Middle frontal gyrus (tissue), 1 donor: ENCODE results near the gene TRUB1.

Experiments used
- DNase-seq: peaks from one replicate; pipeline ENCODE4 v3.0.0-alpha.2; 2015; ENCODE audit warnings: low spot score; ENCODE audit errors: extremely low spot score

The TRUB1 gene

DNA sequence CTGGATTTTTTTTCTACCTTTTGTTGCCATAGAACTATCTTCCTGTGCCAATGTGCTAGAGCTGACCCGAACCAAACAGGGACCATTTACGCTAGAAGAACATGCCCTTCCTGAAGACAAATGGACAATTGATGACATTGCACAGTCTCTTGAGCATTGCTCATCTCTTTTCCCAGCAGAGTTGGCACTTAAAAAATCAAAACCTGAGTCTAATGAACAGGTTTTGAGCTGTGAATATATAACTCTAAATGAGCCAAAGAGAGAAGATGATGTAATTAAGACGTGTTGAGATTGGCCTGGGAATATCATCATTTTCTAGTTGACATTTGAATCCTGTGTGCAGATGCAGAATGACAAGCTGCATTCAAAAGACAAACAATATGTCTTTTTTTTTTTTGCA is 37.1 kb downstream of the TRUB1 start:
- no peak for DNase-seq

DNA sequence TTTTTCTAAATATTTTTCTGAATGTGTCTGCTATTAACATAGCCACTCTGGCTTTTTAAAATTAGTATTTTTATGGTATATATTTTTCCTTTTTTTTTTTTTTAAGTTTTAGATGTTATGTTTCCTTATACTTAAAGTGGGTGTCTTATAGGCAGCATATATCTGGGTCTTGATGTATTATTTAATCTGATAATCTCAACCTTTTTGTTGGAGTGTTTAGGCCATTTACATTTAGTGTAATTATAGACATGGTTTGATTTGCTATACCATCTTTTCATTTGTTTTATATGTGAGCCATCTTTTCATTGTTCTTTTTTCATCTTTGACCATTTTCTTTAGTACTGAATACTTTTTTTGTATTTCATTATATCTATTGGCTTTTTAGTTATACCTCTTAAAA is 45.0 kb downstream of the TRUB1 start:
- DNase-seq, result no peak

DNA sequence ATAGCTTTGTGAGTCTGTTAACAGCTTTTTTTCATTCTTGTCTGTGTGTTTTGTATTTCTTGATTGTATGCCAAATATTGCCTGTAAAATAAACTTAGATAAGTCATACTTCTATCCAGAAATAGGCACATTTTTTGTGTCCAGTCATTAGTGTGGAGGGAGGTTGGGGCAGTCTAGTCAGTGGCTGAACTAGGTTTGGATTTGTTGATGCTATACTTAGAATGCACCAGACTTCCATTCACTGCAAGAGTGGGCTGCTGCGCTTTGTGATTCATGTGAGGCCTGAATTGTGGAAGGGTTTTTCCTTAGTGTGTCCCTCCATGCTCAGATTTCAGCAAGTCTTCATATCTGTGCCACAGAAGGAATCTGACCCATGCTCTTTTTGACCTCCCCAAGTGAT is 50.0 kb downstream of the TRUB1 start:
- no peak for DNase-seq

DNA sequence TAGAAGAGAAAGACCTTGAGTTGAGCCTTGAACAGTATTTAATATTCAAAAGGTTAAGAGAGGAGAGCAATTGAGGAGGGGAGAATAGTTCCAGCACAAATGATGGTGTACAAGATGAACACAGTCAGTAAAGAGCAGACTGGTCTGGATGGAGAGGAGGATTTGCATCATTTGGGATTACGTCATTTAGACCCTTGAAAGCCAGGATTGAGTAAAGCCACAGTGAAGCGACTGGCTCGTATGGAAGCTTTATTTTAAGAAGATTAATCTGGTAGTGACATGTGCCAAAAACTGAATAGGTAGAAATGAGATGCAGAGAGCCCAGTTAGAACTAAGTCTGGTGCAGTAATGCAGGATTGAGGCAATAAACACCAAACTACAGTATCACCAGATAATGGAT is 52.6 kb downstream of the TRUB1 start:
- no peak for DNase-seq

DNA sequence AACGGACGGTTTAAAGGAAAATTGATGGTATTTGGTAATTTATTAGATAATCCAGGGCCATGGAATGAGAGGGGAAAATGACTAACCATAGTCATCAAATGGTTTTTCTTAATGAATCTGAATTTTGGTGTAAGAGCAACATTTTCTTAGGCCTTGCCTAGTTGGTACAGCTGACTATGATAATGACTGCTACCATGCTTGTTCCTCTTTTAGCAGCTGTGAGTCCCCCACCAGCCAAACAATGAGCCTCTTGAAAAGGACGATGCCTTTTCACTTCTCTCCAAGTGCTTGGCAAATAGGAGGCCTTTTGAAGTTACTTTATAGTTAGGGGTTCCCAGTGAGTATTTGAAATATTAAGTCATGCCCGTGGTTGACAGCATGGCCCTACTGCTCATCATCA is 53.0 kb downstream of the TRUB1 start:
- no peak for DNase-seq

DNA sequence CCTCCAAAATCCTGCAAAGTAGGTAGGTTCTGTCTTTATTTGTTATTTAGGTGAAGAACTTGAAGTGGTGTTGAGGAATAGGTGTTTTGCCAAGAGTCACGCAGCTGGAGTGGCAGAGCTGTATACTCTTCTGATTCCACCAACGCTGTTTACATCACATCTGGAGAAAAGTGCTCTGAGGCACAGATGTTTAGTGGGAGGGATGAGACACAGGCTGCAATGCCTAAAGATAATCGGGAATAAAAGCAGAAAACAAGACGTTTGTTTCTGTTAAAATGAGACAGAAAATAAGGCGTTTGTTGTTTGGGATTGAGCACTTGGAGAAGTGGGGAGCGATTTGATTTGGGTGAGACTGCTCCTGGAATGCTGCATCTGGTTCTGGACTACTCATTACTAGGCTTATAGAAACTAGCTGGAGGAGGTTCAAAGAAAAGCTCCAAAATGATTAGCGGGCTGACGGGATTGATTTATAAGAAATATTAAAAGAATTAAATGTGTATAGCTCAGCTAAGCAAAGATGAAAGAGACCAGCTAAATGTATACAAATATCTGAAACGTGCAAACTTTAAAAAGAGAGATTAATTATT is 54.3 kb downstream of the TRUB1 start:
- no peak for DNase-seq

DNA sequence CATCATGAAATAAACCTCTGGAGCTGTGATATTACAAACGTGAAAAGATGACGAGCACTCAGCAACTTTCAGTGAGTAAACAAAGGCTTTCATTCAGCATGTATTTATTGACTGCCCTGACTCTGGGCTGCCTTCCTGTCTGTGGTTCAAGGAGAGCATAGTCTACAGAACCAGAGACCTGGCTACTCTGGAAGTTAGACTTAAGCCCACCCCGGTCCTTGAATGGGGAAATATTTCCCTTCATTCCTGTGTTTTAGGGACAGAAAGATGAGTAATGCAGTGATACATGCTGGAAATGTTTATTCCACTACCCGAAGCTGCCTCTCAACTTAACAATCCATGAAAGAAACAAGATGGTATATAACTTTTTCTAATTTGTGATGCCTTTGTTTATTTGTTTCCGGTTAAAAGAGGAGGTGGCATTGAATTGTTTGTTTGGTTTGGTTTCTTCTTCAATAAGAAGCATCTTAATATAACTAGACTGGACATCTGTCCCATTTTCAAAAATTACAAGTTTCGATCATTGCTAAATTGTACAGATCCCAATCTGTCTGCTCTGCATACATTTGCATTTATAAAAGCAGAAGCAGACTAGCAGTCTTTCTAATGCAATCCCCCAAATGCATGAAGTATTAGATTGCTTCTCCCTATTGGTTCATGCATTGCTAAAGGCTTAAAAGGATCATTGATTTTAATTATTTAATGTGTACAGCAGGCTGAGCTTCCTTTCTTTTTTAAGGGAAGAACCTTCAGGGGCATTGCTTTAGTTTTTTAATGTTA is 57.7 kb downstream of the TRUB1 start:
- no peak for DNase-seq

DNA sequence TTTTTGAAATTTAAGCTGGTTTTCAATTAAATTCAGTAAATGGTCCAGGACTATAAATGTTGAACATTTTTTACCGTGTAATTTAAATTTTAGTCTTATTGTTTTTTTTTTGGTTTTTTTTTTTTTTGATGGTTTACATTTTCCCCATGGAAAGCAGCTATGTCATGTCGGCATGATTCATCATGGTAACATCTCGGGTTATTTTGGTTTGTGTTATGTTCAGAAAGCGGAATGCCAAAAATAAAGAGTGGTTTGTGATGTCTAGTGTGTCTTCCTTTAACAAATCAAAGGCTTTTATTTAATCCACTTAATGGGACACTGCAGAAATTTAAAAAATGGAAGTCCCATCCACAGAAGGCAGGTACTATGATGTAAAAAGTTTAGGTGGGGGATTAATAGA is 58.5 kb downstream of the TRUB1 start:
- peak; percentile 37 for DNase-seq

DNA sequence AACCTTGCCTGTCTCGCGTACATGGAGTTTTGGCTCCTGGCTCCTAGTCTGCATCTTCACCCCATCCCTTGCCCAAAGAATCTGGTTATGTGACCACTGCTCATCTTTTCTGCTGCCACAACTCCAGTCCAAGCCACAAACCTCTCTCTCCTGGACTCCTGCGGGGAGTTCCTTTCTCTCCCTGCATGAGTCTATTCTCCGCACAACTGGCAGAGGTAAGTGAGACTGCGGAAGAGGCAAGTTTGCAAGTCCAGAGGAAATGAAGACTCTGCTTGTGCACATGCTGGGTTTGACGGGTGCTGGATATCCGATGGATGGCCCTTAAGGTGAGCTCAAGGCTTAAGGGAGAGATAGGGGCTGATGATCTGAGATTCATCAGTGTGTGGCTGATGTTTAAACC is 61.0 kb downstream of the TRUB1 start:
- no peak for DNase-seq

DNA sequence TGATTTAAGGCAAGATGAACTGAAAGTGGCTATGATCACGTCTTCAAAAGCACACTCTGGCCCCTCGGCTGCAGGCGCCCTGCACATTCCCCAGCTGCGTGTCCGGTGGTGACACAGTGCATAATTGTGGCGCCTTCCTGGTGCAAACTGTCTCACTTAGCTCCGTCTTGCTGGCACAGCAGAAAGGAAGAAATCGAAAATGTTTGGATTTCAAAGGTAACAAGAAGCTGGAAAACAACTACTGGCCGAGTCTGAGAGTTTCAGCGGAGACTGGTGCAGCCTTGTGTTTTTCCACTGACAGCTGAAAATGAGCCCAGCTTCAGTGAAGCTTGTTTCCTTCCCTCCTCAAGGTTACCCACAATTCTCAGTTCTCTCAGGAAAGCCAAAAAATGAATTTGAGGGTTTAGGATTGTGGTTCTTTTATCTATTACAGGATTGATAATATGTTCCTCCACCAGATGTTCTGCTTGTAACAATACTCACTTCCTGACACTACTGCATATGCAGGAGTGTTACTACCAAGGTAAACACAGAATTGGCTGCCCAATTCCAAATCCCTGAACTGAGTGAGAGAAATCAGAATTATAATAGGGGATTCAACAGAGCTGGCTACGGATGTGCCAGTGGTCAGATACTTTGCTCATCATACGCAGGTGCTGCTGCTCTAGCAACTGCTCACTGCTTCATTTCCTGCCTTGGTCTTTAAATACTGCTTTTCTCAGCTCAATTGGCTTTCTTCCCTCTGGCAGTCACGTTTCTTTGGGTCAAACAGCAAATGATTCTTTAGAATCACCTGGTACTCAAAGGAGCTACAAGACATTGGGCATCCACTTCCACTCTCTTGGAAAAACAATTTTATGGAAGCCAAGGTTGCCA is 63.7 kb downstream of the TRUB1 start:
- DNase-seq, result no peak

DNA sequence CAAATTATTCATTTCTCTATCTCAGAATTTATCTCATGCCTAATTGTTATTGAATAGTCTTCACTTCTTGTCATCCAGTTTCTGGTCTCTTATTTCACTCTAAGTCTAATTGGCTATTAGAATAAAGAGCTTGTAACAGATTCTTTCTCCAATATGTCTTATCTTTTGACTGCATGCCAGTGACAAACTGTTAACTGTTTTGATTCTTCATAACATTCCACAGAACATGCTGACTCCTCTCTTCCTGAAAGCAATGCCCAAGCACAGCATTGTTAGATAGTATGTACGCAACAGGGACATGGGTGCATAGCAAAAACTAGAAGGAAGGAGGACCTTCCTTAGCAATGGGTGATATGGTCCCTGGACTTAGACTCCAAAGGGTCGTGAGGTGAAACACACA is 65.4 kb downstream of the TRUB1 start:
- no peak for DNase-seq

DNA sequence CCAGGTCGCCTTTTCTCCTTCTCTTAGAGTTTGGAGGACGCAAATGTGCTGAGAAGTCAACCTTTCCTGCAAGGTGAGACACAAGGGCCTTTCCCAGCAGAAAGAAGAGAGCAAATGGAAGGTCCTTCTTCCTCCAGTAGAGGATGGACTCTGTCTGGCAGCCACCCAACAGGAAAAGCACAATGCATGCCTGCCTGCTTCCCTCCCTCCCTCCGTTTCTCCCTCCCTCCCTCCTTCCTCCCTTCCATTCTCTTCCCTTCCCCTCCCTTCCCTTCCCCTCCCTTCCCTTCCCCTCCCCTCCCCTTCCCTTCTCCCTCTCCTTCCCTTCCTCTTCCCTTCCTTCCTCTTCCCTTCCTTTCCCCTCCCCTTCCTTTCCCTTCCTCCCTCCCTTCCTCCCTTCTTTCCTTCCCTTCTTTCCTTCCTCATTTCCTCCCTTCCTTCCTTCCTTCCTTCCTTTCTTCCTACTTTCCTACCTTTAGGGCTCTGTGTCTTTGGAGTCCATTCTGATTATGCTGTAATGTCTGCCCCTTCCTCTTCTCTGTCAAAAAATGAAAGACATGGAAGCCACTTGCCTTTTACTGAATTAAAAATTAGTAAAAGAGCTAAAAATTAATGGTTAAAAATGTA is 66.4 kb downstream of the TRUB1 start:
- DNase-seq, result no peak

DNA sequence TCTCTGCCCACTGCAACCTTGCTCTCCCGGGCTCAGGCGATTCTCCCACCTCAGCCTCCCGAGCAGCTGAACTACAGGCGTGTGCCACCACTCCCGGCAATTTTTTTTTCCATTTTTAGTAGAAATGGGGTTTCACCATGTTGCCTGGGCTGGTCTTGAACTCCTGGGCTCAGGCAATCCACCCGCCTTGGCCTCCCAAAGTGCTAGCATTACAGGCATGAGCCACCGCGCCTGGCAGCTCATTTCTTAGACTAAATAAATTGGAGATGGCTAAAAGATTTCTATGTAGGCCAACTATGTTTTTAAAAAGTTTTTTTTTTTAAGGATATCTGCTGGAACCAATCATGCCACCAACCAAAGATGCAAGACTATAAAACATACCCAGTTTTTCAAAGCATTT is 67.8 kb downstream of the TRUB1 start:
- no peak for DNase-seq

DNA sequence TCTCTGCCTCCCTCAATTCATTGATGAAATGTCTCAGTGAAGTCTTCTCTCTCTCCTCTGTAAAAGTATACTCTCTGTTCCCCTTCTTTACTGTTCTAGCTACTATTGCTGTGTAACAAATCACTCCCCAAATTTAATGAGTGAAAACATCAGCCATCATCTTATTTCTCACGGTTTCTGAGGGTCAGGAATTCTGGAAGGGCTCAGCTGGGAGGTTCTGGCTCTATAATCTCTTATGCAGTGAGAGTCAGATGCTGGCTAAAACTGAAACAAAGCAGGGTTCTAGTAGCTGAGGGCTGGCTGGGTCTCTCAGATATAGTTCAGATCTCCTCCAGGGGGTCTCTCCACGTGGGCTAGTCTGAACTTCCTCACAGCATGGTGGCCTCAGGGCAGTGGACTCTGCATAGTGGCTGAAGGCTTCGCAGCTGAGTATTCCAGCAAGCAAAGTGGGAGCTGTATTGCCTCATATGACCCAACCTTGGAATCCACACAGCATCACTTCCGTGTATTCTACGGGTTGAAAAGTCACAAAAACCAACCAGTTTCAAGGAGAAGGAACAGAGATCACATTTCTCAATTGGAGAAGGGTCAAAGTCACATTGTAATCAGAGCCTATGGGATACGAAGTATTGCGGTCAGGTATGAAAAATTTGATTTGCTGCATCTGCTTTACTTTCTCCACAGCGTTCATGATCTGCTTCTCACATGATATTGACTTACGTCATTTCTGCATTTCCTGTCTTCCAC is 80.4 kb downstream of the TRUB1 start:
- no peak for DNase-seq

DNA sequence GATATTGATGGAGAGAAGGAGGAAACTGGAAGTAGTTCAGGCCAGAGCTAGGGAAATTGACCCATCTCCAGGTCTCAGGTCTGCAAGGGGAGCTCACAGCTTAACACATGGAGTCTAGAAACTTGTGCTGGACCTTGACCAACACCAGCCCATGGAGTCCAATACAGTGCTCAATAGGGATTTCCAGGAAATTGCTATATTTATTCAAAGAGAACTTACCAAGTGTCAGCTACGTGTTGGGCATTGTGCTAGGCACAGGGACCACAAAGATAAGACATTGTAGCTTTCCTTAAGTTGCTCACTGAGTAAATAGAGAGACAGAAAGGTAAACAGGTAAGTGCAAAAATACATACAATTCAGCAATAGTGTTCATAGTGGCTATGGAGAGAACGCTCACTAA is 82.5 kb downstream of the TRUB1 start:
- no peak for DNase-seq

DNA sequence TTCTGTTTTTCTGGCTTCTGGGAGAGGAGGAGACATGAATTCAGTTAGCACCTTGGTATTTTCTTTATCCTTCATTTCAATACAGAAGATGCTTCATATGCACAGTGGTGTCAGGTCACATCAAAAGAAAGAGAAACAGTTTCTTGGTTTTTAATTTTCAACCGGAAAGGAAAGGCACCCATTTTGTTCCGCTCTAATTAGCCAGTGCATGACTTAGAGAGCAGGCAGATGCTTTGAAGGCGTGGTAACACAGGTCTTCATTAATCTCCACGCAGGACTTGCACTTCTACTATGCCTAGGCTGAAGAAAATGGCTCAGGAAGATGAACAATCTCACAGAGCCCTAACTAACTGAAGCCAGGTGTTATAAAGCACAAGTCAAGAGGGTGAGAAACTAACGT is 84.7 kb downstream of the TRUB1 start:
- DNase-seq, result no peak

DNA sequence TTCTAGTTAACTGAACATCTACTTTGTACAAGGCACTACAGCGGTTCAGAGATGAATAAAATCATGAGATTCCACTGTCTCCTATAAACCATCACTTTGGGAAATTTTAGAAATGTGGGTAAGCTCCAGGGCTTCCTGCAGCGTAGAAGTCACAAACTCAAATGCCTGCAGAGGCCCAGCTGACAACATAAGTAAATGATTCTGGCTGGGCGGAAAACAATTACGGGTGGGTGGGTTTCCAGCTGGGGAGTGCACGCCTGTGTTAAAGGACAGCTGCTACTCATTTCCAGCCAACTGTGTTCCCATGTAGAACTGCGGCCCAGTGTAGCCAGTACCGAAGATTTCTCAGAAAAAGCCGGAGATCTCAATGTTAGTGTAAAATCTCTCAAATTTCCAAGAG is 85.7 kb downstream of the TRUB1 start:
- no peak for DNase-seq

DNA sequence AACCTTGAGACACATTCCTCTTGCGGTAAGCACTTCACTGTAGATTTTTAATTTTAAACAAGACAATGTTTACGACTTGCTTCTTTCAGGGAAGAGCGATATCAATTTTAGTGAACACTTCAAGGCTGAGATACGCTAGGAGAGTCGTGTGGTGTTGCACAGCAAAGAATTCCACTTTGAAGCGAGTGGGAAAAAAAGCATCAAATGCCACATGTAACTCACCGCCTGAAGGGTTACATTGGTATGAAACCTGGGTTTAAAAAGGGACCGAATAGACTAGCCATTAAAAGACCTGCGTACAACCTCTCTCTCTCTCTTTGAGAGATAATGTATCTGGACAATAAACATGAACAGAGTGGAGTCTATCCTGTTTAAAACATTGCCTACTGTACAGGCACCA is 86.4 kb downstream of the TRUB1 start:
- DNase-seq, result no peak

DNA sequence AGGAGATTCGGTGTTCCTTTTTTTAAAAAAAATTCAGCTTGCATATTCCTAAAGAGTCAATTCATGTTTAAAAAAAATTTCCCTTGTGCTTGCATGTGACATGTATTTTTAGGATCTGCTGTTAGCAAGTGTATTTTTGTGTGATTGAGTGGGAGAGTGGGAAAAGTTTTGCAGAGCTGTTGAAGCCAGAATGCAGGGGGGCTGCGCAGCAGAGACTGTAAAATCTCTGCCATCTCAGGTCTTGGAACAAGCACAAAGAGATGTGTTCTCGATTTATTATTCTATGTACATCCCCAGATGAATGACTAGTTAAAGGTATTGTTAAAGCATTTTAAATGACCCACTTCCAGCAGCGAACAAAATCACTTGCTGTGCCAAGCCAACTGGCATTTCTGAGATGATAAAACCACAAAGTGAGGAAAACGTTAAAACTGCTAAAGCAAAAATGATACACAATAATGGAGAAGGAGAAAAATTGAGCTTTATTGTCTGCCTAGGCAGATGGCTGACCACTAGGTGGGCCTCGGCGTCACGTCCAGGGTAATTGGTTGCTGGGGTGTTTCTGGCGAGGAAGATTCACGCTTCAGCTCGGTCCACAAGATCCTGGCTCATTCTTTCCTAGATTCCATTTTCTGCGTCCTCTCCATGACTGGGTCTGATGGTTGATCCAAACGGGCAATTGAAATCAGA is 88.2 kb downstream of the TRUB1 start:
- DNase-seq, result peak; percentile 74

DNA sequence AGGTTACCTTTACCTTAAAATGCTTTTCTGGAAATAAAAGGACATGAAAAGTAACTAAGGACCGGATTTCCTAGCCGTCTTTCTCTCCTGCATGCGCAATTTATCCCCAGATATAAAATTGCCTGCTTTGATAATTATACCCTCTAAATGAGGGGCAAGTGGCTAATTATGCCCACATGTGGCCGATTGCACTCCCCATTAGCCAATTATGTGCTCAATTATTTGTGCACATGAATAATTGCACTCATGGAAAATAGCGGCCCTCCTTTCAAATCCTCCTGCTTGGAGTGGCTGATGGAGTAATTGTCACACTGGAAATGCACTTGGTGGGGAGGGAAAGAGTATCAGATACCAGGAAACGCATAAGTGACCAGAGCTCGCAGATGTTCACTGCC is 88.7 kb downstream of the TRUB1 start:
- no peak for DNase-seq
